ENCODE data around the gene RSPH9. TPM values are rescaled to one million over a fixed set of nuclear protein-coding genes. Genes with fewer than 3 reads are reported as not detected.

RSPH9 gene
- total RNA-seq, 1 experiment from 2014 or later = not detected

DNA sequence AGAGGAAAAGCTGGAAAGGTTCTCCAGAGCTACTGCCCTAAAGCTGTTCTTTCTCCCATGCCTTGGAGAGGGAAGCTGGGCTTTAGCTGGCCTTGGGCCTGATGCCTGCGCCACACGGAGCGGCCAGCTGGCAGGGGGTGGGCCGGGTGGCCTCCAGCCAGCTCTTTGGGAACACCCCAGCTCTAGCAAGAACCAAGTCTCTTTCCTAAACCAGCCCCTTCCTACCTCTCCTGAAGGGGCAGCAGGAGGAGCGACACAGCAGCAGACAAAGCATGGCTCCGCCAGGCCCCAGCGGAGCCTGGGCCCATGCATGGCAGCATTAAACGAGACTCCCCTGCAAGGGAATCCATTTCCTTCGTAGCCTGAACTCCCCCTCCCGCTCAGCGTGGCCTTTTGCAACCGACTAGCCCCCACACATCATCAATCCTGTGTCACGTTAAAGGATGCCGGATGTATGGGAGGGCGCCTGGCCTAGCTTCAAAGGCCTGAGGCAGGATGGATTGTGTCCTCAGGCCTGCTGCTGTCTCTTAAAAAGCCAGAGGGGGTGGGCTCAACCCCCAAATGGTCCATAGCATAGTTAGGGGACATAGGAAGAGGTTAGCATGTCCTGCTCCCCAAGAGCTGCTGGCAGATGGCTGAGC is 28.7 kb downstream of the RSPH9 start:
- TF ChIP-seq, protein P1, sequence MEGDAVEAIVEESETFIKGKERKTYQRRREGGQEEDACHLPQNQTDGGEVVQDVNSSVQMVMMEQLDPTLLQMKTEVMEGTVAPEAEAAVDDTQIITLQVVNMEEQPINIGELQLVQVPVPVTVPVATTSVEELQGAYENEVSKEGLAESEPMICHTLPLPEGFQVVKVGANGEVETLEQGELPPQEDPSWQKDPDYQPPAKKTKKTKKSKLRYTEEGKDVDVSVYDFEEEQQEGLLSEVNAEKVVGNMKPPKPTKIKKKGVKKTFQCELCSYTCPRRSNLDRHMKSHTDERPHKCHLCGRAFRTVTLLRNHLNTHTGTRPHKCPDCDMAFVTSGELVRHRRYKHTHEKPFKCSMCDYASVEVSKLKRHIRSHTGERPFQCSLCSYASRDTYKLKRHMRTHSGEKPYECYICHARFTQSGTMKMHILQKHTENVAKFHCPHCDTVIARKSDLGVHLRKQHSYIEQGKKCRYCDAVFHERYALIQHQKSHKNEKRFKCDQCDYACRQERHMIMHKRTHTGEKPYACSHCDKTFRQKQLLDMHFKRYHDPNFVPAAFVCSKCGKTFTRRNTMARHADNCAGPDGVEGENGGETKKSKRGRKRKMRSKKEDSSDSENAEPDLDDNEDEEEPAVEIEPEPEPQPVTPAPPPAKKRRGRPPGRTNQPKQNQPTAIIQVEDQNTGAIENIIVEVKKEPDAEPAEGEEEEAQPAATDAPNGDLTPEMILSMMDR (conservative IDR thresholded peaks at IDR 0.05; ENCODE audit: low read depth, low read length) = no peak
- TF ChIP-seq EZH2phosphoT487 (IDR thresholded peaks at IDR 0.05; ENCODE audit: borderline replicate concordance, low read length) (no peak), EZH2 (IDR thresholded peaks at IDR 0.05; ENCODE audit: low read length, unreplicated experiment) (no peak)
- CTCF ChIA-PET = no interaction called here

DNA sequence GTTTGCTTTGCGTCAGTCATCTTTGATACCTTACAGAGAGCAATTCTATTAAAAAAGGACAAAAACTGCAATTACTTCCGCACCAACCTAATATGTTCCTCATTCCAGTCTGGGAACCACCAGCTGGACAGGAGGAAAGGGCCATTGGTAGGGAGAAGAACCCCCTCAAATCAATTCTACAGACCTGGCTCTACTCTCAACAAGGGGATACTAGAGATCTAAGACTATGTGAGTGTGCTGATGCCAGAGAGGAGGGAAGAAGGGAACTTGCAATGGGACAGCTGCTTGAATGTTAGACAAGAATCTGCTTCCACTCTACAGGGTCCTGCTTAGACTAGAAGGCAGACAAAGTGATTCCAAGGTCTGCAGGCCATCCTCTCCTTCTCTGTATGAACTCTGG is 29.5 kb downstream of the RSPH9 start:
- H3K9ac ChIP-seq (ENCODE audit: low read length) = no peak overlapping the region
- no peaks in the 10 kb centered on the region for H3K79me2 ChIP-seq (ENCODE audit: low read length)
- H3K4me3 ChIP-seq (ENCODE audit: low read length) = no peak overlapping the region
- DNase-seq (no peak), ATAC-seq (no peak)
- H3K27ac ChIP-seq (ENCODE audit: low read length) = no peak overlapping the region
- H3F3A ChIP-seq (ENCODE audit: low read length, unreplicated experiment) = no peaks in the 10 kb centered on the region
- peaks cover 17% of the 10 kb centered on the region for H3K4me1 ChIP-seq (ENCODE audit: insufficient read depth, low read length)
- POLR2A ChIA-PET (ENCODE audit: unreplicated experiment) = no interaction called here
- H3K9me3 ChIP-seq (ENCODE audit: low read length) = no peaks in the 10 kb centered on the region
- TF ChIP-seq EZH2 (IDR thresholded peaks at IDR 0.05; ENCODE audit: low read length, unreplicated experiment) = no peak
- TF ChIP-seq EZH2phosphoT487 (IDR thresholded peaks at IDR 0.05; ENCODE audit: borderline replicate concordance, low read length) = no peak
- TF ChIP-seq, protein P1 (conservative IDR thresholded peaks at IDR 0.05; ENCODE audit: low read depth, low read length) = no peak
- H2AFZ ChIP-seq (ENCODE audit: low read length) = no peak overlapping the region
- CTCF ChIA-PET = no interaction called here
- peaks cover 47% of the 10 kb centered on the region for H3K36me3 ChIP-seq (ENCODE audit: low read depth, low read length)
- H3K27me3 ChIP-seq (ENCODE audit: low read length) = no peaks in the 10 kb centered on the region
- H4K20me1 ChIP-seq (ENCODE audit: low read length) = no peaks in the 10 kb centered on the region
- H3K4me2 ChIP-seq (ENCODE audit: low read length) = no peak overlapping the region
- no peaks in the 10 kb centered on the region for H3K9me2 ChIP-seq (replicated peaks; ENCODE audit: low read length)
- intact Hi-C loops (cut with micrococcal nuclease) = no loop called here
- BruUV-seq (replicated peaks) = no TSS peak

More for the DNA sequence above, 28.7 kb downstream of the RSPH9 start:
- Histone ChIP-seq H3K27ac (ENCODE audit: low read length) (no peak overlapping the region), H3F3A (ENCODE audit: low read length, unreplicated experiment) (no peaks in the 10 kb centered on the region), H4K20me1 (ENCODE audit: low read length) (no peaks in the 10 kb centered on the region), H3K9me2 (replicated peaks; ENCODE audit: low read length) (no peaks in the 10 kb centered on the region), H2AFZ (ENCODE audit: low read length) (no peak overlapping the region), H3K4me3 (ENCODE audit: low read length) (no peak overlapping the region), H3K36me3 (ENCODE audit: low read depth, low read length) (peaks cover 42% of the 10 kb centered on the region), H3K9ac (ENCODE audit: low read length) (no peak overlapping the region), H3K4me1 (ENCODE audit: insufficient read depth, low read length) (peaks cover 24% of the 10 kb centered on the region), H3K9me3 (ENCODE audit: low read length) (no peaks in the 10 kb centered on the region), H3K4me2 (ENCODE audit: low read length) (no peak overlapping the region), H3K79me2 (ENCODE audit: low read length) (no peaks in the 10 kb centered on the region), H3K27me3 (ENCODE audit: low read length) (no peaks in the 10 kb centered on the region)
- POLR2A ChIA-PET (ENCODE audit: unreplicated experiment) = no interaction called here
- ATAC-seq (no peak), DNase-seq (no peak)
- intact Hi-C loops (cut with micrococcal nuclease) = no loop called here
- no TSS peak for BruUV-seq (replicated peaks)

DNA sequence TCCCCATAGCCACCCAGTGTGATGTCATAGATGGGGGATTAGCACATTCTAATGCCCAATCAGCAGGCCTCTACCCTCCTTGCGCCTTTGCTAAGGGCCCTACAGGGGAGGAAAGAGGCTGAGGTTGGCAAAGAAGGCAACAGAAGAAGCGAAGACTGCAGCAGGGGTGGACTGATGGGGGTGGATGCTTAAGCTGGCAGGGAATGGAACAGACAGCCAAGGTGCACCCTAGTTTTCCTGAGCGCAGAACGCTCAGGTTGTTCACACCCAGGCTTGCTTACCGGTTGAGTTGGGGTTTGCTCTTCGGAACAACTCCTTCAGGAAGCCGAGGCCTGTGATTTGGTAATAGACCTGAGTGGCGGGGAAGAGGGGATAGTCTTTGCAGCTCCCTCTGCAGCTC is 30.1 kb downstream of the RSPH9 start:
- intact Hi-C loops (cut with micrococcal nuclease) = no loop called here
- Histone ChIP-seq H3K9me3 (ENCODE audit: low read length) (no peaks in the 10 kb centered on the region), H3K9ac (ENCODE audit: low read length) (no peak overlapping the region), H3K27ac (ENCODE audit: low read length) (no peak overlapping the region), H3K4me3 (ENCODE audit: low read length) (no peak overlapping the region), H3K79me2 (ENCODE audit: low read length) (no peaks in the 10 kb centered on the region), H3K9me2 (replicated peaks; ENCODE audit: low read length) (no peaks in the 10 kb centered on the region), H3F3A (ENCODE audit: low read length, unreplicated experiment) (no peaks in the 10 kb centered on the region), H4K20me1 (ENCODE audit: low read length) (no peaks in the 10 kb centered on the region), H3K36me3 (ENCODE audit: low read depth, low read length) (peaks cover 47% of the 10 kb centered on the region), H2AFZ (ENCODE audit: low read length) (no peak overlapping the region), H3K4me2 (ENCODE audit: low read length) (no peak overlapping the region), H3K27me3 (ENCODE audit: low read length) (no peaks in the 10 kb centered on the region), H3K4me1 (ENCODE audit: insufficient read depth, low read length) (peaks cover 11% of the 10 kb centered on the region)
- TF ChIP-seq, protein P1 (conservative IDR thresholded peaks at IDR 0.05; ENCODE audit: low read depth, low read length) = no peak
- TF ChIP-seq EZH2phosphoT487 (IDR thresholded peaks at IDR 0.05; ENCODE audit: borderline replicate concordance, low read length) (no peak), EZH2 (IDR thresholded peaks at IDR 0.05; ENCODE audit: low read length, unreplicated experiment) (no peak)
- ATAC-seq (no peak), DNase-seq (no peak)
- CTCF ChIA-PET = no interaction called here
- POLR2A ChIA-PET (ENCODE audit: unreplicated experiment) = no interaction called here
- no TSS peak for BruUV-seq (replicated peaks)

Measured in PC-3 (cell line).